ENCODE measurements around the gene ACOT6.
"Not testable (repeated sequence)": the region's sequence is repeated elsewhere in the genome, so short reads cannot be mapped to it uniquely, and the experiment has no call there.

ACOT6 gene

GRCh38 chr14:73570913-73571312, 41.4 kb upstream of the ACOT6 start:
- H3K4me3 ChIP-seq (ENCODE audit: low read depth, low read length); in situ Hi-C loops (cut with HindIII; ENCODE audit: low sequenced_read_pairs); DNase-seq (ENCODE audit: low read depth): not testable (repeated sequence)
- peak; percentile 62 for TF ChIP-seq CTCF (IDR thresholded peaks at IDR 0.05; ENCODE audit: low read depth, low read length, missing control alignments)

GRCh38 chr14:73573034-73573433, 39.3 kb upstream of the ACOT6 start:
- DNase-seq (ENCODE audit: low read depth); in situ Hi-C loops (cut with HindIII; ENCODE audit: low sequenced_read_pairs); H3K4me3 ChIP-seq (ENCODE audit: low read depth, low read length): not testable (repeated sequence)

DNA sequence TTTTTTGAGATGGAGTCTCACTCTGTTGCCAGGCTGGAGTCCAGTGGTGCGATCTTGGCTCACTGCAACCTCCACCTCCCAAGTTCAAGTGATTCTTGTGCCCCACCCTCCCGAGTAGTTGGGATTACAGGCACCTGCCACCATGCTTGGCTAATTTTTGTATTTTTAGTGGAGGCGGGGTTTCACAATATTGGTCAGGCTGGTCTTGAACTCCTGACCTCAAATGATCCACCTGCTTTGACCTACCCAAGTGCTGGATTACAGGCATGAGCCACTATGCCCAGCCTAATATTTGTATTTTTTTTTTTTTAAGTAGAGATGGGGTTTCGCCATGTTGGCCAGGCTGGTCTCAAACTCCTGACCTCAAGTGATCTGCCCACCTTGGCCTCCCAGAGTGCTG, 38.6 kb upstream of the ACOT6 start:
- DNase-seq (ENCODE audit: low read depth); H3K4me3 ChIP-seq (ENCODE audit: low read depth, low read length); in situ Hi-C loops (cut with HindIII; ENCODE audit: low sequenced_read_pairs): not testable (repeated sequence)

DNA sequence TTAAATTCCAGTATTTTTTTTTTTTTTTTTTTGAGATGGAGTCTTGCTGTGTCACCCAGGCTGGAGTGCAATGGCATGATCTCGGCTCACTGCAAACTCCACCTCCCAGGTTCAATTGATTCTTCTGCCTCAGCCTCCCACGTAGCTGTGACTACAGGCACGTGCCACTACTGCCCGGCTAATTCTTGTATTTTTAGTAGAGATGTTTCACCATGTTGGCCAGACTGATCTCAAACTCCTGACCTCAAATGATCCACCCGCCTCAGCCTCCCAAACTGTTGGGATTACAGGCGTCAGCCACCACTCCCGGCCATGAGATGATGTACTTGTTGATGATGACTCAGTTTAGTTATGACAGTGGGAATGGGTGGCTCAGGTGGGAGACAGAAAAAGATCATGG, 38.1 kb upstream of the ACOT6 start:
- in situ Hi-C loops (cut with HindIII; ENCODE audit: low sequenced_read_pairs) = not testable (repeated sequence)

DNA sequence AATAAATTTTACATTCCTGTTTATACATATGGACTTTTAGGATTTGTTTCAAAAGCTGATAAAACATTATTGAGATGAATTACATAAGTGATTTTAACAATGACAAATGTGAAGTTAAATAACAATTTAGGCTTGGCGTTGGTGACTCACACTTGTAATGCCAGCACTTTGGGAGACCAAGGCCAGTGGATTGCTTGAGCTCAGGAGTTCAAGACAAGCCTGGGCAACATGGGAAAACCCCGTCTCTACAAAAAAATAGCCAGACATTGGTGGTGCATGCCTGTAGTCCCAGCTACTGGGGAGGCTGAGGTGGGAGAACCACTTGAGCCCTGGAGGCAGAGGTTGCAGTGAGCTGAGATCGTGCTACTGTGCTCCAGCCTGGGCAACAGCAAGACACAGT, 35.9 kb upstream of the ACOT6 start:
- DNase-seq (ENCODE audit: low read depth) = no peak
- in situ Hi-C loops (cut with HindIII; ENCODE audit: low sequenced_read_pairs) = no loop called here
- no peak overlapping the region for H3K4me3 ChIP-seq (ENCODE audit: low read depth, low read length)
- no peak for TF ChIP-seq CTCF (IDR thresholded peaks at IDR 0.05; ENCODE audit: low read depth, low read length, missing control alignments)

More for the DNA sequence above, 38.1 kb upstream of the ACOT6 start:
- H3K4me3 ChIP-seq (ENCODE audit: low read depth, low read length); DNase-seq (ENCODE audit: low read depth): not testable (repeated sequence)

DNA sequence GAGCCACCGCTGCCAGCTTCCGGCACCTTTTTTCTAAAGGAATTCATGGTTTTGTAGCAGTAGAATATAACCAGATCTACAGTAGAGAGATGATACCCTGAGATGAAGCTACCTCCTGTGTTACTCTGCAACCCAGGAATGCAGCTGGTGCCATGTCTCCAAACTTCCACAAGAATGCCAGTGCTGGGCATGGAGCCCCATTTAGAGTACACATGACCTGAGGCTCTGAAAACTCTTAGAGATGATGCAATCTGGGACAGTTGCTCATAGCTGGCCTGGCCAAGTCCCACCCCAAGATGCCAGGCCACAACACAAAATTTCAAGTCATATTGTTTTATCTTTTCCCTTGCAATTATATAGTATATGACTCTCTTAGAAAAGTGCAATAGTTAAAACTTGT, 35.1 kb upstream of the ACOT6 start:
- in situ Hi-C loops (cut with HindIII; ENCODE audit: low sequenced_read_pairs); H3K4me3 ChIP-seq (ENCODE audit: low read depth, low read length); DNase-seq (ENCODE audit: low read depth): not testable (repeated sequence)

DNA sequence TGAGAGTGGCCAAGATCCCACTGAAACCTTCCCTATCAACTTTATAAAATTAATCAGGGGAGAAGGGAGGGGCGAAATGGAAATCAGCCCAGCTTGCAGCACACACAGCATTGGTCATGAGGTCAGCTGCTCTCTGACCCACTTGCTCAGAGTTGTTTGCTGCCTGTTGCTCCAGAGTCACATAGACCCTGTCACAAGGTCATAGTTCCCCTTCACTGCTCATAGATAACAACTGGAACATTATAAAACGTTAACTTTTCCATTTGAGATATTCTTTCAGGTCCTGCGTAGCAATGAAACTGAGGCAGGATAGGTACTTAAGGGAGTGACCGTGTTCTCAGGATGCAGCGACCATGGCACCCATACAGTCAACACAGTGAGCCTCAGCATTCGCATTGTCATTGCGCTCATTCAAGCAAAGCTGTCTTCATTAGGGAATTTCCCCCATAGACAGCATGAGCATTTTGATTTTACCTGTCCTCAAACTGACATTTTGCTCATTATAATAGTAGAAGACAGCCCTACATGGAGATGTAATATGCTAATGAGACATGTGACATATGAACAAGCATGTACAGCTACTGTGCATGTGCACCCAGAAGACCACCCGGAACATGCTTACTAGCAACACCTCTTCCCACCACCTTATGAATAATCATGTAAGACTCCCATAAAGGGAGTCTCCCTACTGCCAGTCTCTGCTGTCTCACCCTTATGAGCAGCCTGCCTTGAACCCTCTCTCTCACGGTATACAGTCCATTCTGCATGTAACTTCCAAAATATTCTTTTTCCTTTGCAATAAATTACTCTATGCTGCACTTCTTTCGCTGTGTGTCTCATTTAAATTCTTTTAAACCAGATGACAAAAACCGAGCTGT, 30.0 kb upstream of the ACOT6 start:
- H3K4me3 ChIP-seq (ENCODE audit: low read depth, low read length); DNase-seq (ENCODE audit: low read depth); in situ Hi-C loops (cut with HindIII; ENCODE audit: low sequenced_read_pairs): not testable (repeated sequence)

GRCh38 chr14:73588695-73589094, 23.6 kb upstream of the ACOT6 start:
- in situ Hi-C loops (cut with HindIII; ENCODE audit: low sequenced_read_pairs) = no loop called here
- TF ChIP-seq CTCF (IDR thresholded peaks at IDR 0.05; ENCODE audit: low read depth, low read length, missing control alignments) = no peak
- no peak overlapping the region for H3K4me3 ChIP-seq (ENCODE audit: low read depth, low read length)
- no peak for DNase-seq (ENCODE audit: low read depth)

DNA sequence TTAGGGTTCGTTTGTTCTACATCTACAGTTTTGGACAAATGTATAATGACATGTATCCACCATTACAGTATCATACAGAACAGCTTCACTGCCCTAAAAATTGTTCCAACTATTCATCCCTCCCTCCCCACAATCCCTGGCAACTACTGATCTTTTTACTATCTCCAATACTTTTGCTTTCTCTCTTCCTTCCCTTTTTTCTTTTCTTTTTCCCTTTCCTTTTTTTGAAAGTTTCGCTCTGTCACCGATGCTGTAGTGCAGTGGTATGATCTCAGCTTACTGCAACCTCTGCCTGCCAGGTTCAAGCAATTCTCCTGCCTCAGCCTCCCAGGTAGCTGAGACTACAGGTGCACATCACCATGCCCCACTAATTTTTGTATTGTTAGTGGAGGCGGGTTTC, 23.2 kb upstream of the ACOT6 start:
- no peak for DNase-seq (ENCODE audit: low read depth)
- TF ChIP-seq CTCF (IDR thresholded peaks at IDR 0.05; ENCODE audit: low read depth, low read length, missing control alignments) = no peak
- H3K4me3 ChIP-seq (ENCODE audit: low read depth, low read length) = no peak overlapping the region
- in situ Hi-C loops (cut with HindIII; ENCODE audit: low sequenced_read_pairs) = no loop called here

- DNase-seq (ENCODE audit: low read depth); H3K4me3 ChIP-seq (ENCODE audit: low read depth, low read length); in situ Hi-C loops (cut with HindIII; ENCODE audit: low sequenced_read_pairs): not testable (repeated sequence)
Measured at GRCh38 chr14:73590673-73591004, 21.7 kb upstream of the ACOT6 start.

Data from astrocyte of the cerebellum (primary cell).